ENCODE data around the gene CD7. TPM values are rescaled to one million over a fixed set of nuclear protein-coding genes. Genes with fewer than 3 reads are reported as not detected.

CD7 gene
- total and polyA plus RNA-seq, 9 of the 15 experiments (the other 6 are each of a cell fraction or from before 2014, with no cell fraction given): 0.21 to 0.35 TPM; not detected in 7

GRCh38 chr17:82345151-82345976, 28.0 kb upstream of the CD7 start:
- Histone ChIP-seq H3K9ac (ENCODE audit: insufficient read depth in 1 of 2, low read depth in 2 of 2, low read length in 2 of 2) (peak overlapping the region; percentile 81 to 89), H3K27me3 (ENCODE audit: control insufficient read depth in 2 of 2, insufficient read depth in 2 of 2, low read length in 2 of 2) (no peaks in the 10 kb centered on the region), H3K4me3 (no peak overlapping the region), H3K9me3 (replicated peaks; ENCODE audit: control insufficient read depth, insufficient read depth, low read depth, low read length) (peaks cover 4% of the 10 kb centered on the region), H3K4me2 (ENCODE audit: insufficient read depth, low read length) (peak overlapping the region; percentile 57), H3K4me1 (replicated peaks in 1 of 2; ENCODE audit: control insufficient read depth in 2 of 2, insufficient read depth in 2 of 2, low read length in 2 of 2) (peaks cover 44 to 74% of the 10 kb centered on the region in 2 experiments), H3K36me3 (ENCODE audit: control insufficient read depth, insufficient read depth, low read length) (no peaks in the 10 kb centered on the region), H2AFZ (ENCODE audit: low read depth, low read length) (peak overlapping the region; percentile 86), H4K20me1 (replicated peaks; ENCODE audit: control insufficient read depth, insufficient read depth, low read length) (no peaks in the 10 kb centered on the region), H3K79me2 (ENCODE audit: control insufficient read depth, insufficient read depth, low read length) (no peaks in the 10 kb centered on the region), H3K27ac (ENCODE audit: extremely low read depth, low read depth, low read length) (peak overlapping the region; percentile 98), H3K9me1 (ENCODE audit: control insufficient read depth, insufficient read depth, low read length) (no peaks in the 10 kb centered on the region)
- in situ Hi-C loops (cut with MboI) (no loop called here), intact Hi-C loops (cut with micrococcal nuclease) (loop anchor here (10.0 kb wide), 1 partner anchor 311 kb away; the partner anchor contains the start of genes DCXR and RAC3)
- ChIA-PET CTCF (ENCODE audit: low intra/inter-chr PET ratio) (no interaction called here), POLR2A (interaction anchor here (0.7 to 2.0 kb wide), 14 partner anchors 9 to 133 kb away, joined by 3 to 8 read pairs (median 4); partner anchors contain the start of gene CCDC57)
- WGBS (ENCODE audit: insufficient coverage, low coverage, missing lambda C conversion rate): 20% methylated on average over 41 of the region's 42 CpGs
- FAIRE-seq: peak; percentile 99
- peak; percentile 51 to 96 (median 70) for DNase-seq (ENCODE audit: extremely low read depth in 1 of 4, low spot score in 3 of 4)
- no TSS peak for BruUV-seq (replicated peaks)
- ATAC-seq: peak; percentile 89
- TF ChIP-seq MAFF (IDR thresholded peaks at IDR 0.05; ENCODE audit: low read length) (peak; percentile 78), STAG1 (CRISPR knock-in tag; IDR thresholded peaks at IDR 0.05; ENCODE audit: borderline replicate concordance) (no peak), VEZF1 (CRISPR knock-in tag; IDR thresholded peaks at IDR 0.05) (peak; percentile 73), MTF1 (CRISPR knock-in tag; IDR thresholded peaks at IDR 0.05; ENCODE audit: borderline replicate concordance) (peak; percentile 68; the same call in 1 of the 2 replicates), NFIC (IDR thresholded peaks at IDR 0.05) (peak; percentile 93), ASH1L (IDR thresholded peaks at IDR 0.05; ENCODE audit: borderline replicate concordance, low read depth, partially characterized antibody) (no peak), POLR2AphosphoS5 (IDR thresholded peaks at IDR 0.05; ENCODE audit: control insufficient read depth, insufficient read depth, low read depth, low read length) (peak; percentile 97), SPI1 (IDR thresholded peaks at IDR 0.05; ENCODE audit: borderline replicate concordance, low read depth, low read length) (no peak), ZNF384 (IDR thresholded peaks at IDR 0.05; ENCODE audit: low read depth, low read length) (no peak), ATF1 (CRISPR knock-in tag; IDR thresholded peaks at IDR 0.05) (no peak), ATF1 (tag; IDR thresholded peaks at IDR 0.05) (peak; percentile 91), RFX1 (IDR thresholded peaks at IDR 0.05) (no peak), FOXM1 (IDR thresholded peaks at IDR 0.05; ENCODE audit: low read depth) (peak; percentile 93), FOXM1 (CRISPR knock-in tag; IDR thresholded peaks at IDR 0.05; ENCODE audit: low read depth) (no peak), ETV1 (tag; conservative IDR thresholded peaks at IDR 0.05; ENCODE audit: low read depth) (peak; percentile 56), ZNF696 (CRISPR knock-in tag; conservative IDR thresholded peaks at IDR 0.05) (no peak), PRPF4 (IDR thresholded peaks at IDR 0.05; ENCODE audit: insufficient read depth, low read depth, low read length, poor library complexity, severe bottlenecking) (no peak), KHSRP (IDR thresholded peaks at IDR 0.05) (peak; percentile 68; the same call in 1 of the 2 replicates), KLF1 (tag; IDR thresholded peaks at IDR 0.05) (no peak; the same call in 1 of the 2 replicates), NFYB (IDR thresholded peaks at IDR 0.05; ENCODE audit: extremely low read depth, insufficient read length) (no peak), ZNF239 (CRISPR knock-in tag; IDR thresholded peaks at IDR 0.05) (no peak), CXXC5 (CRISPR knock-in tag; IDR thresholded peaks at IDR 0.05) (peak; percentile 98), ZFX (CRISPR knock-in tag; IDR thresholded peaks at IDR 0.05) (peak; percentile 99), ZKSCAN1 (IDR thresholded peaks at IDR 0.05; ENCODE audit: low read depth, low read length) (0 out of 2 replicates have a peak, but pooled peaks have one; percentile 19)

Data from K562 (cell line).